GM21737 (cell line): Measurements from ENCODE around the gene KIF21B.
"Not testable (repeated sequence)": the region's sequence is repeated elsewhere in the genome, so short reads cannot be mapped to it uniquely, and the experiment has no call there.

ENCODE experiments used
- ATAC-seq: cut with Tn5 transposase; IDR thresholded peaks from one replicate; pipeline ENCODE4 v1.9.1; 2021; ENCODE audit warnings: mild to moderate bottlenecking, moderate library complexity; ENCODE audit not compliant: unreplicated experiment

The KIF21B gene

GRCh38 chr1:200951016-200951415 lies 72.5 kb downstream of the KIF21B start:
- ATAC-seq, result no peak

- ATAC-seq, result no peak
Observed at GRCh38 chr1:200949626-200950025, 73.9 kb downstream of the KIF21B start.

- no peak for ATAC-seq
Observed at GRCh38 chr1:200947059-200947566, 76.4 kb downstream of the KIF21B start.

- ATAC-seq, result no peak
Observed at GRCh38 chr1:200945111-200945510, 78.4 kb downstream of the KIF21B start.

- no peak for ATAC-seq
Observed at GRCh38 chr1:200938955-200939354, 84.6 kb downstream of the KIF21B start.

GRCh38 chr1:200935286-200935962 lies 88.1 kb downstream of the KIF21B start:
- not testable (repeated sequence) for ATAC-seq

- ATAC-seq, result no peak
Observed at GRCh38 chr1:200934676-200935245, 88.8 kb downstream of the KIF21B start.

GRCh38 chr1:200931776-200932175 lies 91.7 kb downstream of the KIF21B start:
- no peak for ATAC-seq

- ATAC-seq, result not testable (repeated sequence)
Observed at GRCh38 chr1:200930285-200930684, 93.2 kb downstream of the KIF21B start.

- no peak for ATAC-seq
Observed at GRCh38 chr1:200929530-200930278, 93.8 kb downstream of the KIF21B start.

- no peak for ATAC-seq
Observed at GRCh38 chr1:200925831-200926230, 97.7 kb downstream of the KIF21B start.

GRCh38 chr1:200923601-200924000 lies 99.9 kb downstream of the KIF21B start:
- no peak for ATAC-seq

GRCh38 chr1:200922406-200922805 lies 101.1 kb downstream of the KIF21B start:
- ATAC-seq, result no peak

GRCh38 chr1:200921571-200922110 lies 101.9 kb downstream of the KIF21B start:
- no peak for ATAC-seq
